ENCODE data around the gene STK39. TPM values are rescaled to one million over a fixed set of nuclear protein-coding genes. Genes with fewer than 3 reads are reported as not detected.

Gene STK39
- total and polyA plus RNA-seq, 9 of the 15 experiments (the other 6 are each of a cell fraction or from before 2014, with no cell fraction given) = 0.19 to 0.76 (median 0.51) TPM

DNA sequence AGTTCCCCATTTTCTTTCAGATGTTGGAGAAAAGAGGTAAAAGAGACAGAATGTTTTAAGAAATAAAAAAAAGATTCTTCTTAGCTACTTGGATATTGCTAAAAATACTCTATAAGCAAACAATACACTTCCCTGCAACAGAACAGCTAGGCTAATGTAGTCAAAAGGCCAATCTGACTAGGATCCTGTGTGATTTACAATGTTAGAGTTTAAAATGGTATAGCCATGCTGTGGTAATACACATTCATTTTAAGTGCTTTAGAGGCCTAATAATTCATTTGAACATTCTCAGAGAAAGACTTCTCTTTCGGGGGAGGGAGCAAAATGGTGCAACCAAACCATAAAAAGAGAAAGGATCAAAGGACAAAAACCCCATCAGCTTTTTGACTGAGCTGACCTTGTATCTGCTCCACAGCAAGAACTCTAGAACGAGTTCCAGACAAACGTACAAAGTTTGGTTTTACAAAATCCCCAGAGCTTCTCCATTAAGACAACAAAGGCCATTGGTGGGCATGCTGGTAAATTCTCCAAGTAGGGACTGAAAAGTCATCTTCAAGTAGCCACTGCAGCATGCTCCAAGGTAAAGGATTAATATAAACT lies 200.2 kb downstream of the STK39 start:
- Histone ChIP-seq H3K9me3 (replicated peaks; ENCODE audit: control insufficient read depth, insufficient read depth, low read depth, low read length) (no peaks in the 10 kb centered on the region), H3K27me3 (ENCODE audit: control insufficient read depth in 2 of 2, insufficient read depth in 2 of 2, low read length in 2 of 2) (peaks cover 7 to 8% of the 10 kb centered on the region in 2 experiments; a peak in 4 of 5 replicates), H3K79me2 (ENCODE audit: control insufficient read depth, insufficient read depth, low read length) (no peaks in the 10 kb centered on the region), H3K4me1 (replicated peaks in 1 of 2; ENCODE audit: control insufficient read depth in 2 of 2, insufficient read depth in 2 of 2, low read length in 2 of 2) (no peaks in the 10 kb centered on the region), H3K27ac (ENCODE audit: extremely low read depth, low read depth, low read length) (no peak overlapping the region), H3K9me1 (ENCODE audit: control insufficient read depth, insufficient read depth, low read length) (no peaks in the 10 kb centered on the region), H4K20me1 (replicated peaks; ENCODE audit: control insufficient read depth, insufficient read depth, low read length) (no peaks in the 10 kb centered on the region), H2AFZ (ENCODE audit: low read depth, low read length) (no peak overlapping the region), H3K36me3 (ENCODE audit: control insufficient read depth, insufficient read depth, low read length) (no peaks in the 10 kb centered on the region), H3K4me3 (no peak overlapping the region), H3K4me2 (ENCODE audit: insufficient read depth, low read length) (no peak overlapping the region), H3K9ac (ENCODE audit: insufficient read depth in 1 of 2, low read depth in 2 of 2, low read length in 2 of 2) (no peak overlapping the region)
- intact Hi-C loops (cut with micrococcal nuclease) = no loop called here
- DNase-seq (ENCODE audit: extremely low read depth in 1 of 4, low spot score in 3 of 4) (no peak), ATAC-seq (no peak), FAIRE-seq (no peak)
- POLR2A ChIA-PET = interaction anchor here (0.6 to 1.0 kb wide), 2 partner anchors 20 to 33 kb away, joined by 3 to 4 read pairs; no protein-coding TSS in a partner anchor
- 0% methylated on average over 3 of the region's 3 CpGs for WGBS (ENCODE audit: insufficient coverage, low coverage, missing lambda C conversion rate)
- CTCF ChIA-PET (ENCODE audit: low intra/inter-chr PET ratio) = no interaction called here
- TF ChIP-seq SREBF2 (CRISPR knock-in tag; IDR thresholded peaks at IDR 0.05) = no peak
- TF ChIP-seq DPF2 (IDR thresholded peaks at IDR 0.05) = no peak
- TF ChIP-seq ZNF175 (CRISPR knock-in tag; IDR thresholded peaks at IDR 0.05; ENCODE audit: low read depth) = no peak
- no peak for TF ChIP-seq TEAD4 (IDR thresholded peaks at IDR 0.05; ENCODE audit: low read length)
- no peak for TF ChIP-seq TEAD4 (CRISPR knock-in tag; IDR thresholded peaks at IDR 0.05; ENCODE audit: borderline replicate concordance)
- TF ChIP-seq, protein P1, sequence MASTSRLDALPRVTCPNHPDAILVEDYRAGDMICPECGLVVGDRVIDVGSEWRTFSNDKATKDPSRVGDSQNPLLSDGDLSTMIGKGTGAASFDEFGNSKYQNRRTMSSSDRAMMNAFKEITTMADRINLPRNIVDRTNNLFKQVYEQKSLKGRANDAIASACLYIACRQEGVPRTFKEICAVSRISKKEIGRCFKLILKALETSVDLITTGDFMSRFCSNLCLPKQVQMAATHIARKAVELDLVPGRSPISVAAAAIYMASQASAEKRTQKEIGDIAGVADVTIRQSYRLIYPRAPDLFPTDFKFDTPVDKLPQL (IDR thresholded peaks at IDR 0.05; ENCODE audit: extremely low read depth, insufficient read length) = no peak
- BruUV-seq (replicated peaks) = no TSS peak
- in situ Hi-C loops (cut with MboI) = no loop called here

Measured in K562 (cell line).